HG03469 (cell line): ENCODE data around the gene ELL2.

Experiments used
- ATAC-seq: cut with Tn5 transposase; IDR thresholded peaks from one replicate; pipeline ENCODE4 v1.9.1; 2021; ENCODE audit warnings: mild to moderate bottlenecking, moderate library complexity, moderate number of reproducible peaks; ENCODE audit not compliant: unreplicated experiment

Gene ELL2

DNA sequence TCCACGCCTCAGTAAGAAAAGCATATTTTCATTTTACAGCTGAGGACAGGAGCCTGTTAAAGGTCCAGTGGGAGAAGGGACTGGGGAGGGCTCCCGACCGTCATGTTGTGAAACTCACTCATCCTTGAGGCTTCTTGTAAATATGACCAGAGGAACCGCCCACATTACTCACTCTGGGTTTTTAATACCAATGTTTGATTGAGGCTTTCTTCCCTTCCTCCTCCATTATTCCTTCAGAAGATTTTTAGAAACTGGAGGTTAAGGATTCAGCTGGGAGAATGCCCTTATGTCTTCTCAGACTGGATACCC, 77.7 kb downstream of the ELL2 start:
- peak; percentile 47 for ATAC-seq

DNA sequence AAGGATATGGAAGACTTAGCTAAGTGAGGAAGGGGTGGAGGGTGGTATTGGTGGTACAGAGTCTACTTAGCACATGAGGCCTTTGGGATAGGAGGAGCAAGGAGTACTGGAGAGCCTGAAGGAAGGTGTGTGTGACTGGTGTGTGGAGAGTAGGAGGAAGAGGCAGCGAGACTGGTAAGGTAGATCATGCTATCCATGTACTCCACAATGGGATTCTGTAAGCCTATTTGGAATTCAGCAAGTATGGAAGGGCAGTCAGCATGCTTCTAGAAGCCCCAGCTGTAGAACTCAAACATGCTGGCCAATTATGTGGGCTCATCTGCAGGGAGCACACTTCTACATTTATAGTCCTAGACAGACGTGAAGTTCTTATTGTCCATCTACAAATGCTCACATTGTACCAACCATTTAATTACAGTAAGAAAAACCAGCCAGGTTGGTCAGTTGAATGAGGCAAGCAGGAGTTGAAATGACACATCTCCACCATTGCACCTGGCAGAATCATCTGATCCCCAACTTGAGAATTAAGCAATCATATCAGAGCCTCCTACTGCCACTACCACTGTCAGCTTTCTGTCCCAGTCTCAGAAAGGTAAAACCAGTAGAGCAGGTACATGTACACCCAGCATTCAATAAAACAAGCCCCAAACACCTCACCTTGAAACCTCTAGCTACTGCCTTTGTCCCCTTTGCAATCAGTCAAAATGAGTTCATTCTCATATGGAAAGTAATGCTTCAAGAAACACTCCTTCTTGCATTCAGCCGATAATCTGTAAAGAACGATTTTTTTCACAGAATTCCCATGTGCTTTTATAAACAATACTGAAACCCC, 78.2 kb downstream of the ELL2 start:
- peak; percentile 41 for ATAC-seq

DNA sequence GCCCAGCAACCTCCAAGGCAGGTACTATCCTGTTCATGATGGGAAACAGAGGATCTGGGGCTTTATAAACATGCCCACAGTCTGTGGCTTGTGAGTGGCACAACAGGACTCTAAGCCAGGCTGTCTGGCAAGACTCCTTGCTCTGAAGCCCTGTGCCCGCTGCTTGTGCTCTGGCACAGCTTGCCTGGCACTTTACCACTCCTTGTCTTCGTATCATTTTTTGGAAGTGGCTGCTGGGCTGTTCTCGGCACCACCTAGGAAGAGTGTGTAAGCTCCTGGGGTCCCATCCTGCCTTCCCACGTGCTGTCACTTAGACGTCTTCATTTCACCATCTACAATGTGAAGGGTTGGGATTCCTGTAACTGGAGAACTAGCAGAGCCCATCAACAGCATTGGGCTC, 79.8 kb downstream of the ELL2 start:
- ATAC-seq, result no peak

DNA sequence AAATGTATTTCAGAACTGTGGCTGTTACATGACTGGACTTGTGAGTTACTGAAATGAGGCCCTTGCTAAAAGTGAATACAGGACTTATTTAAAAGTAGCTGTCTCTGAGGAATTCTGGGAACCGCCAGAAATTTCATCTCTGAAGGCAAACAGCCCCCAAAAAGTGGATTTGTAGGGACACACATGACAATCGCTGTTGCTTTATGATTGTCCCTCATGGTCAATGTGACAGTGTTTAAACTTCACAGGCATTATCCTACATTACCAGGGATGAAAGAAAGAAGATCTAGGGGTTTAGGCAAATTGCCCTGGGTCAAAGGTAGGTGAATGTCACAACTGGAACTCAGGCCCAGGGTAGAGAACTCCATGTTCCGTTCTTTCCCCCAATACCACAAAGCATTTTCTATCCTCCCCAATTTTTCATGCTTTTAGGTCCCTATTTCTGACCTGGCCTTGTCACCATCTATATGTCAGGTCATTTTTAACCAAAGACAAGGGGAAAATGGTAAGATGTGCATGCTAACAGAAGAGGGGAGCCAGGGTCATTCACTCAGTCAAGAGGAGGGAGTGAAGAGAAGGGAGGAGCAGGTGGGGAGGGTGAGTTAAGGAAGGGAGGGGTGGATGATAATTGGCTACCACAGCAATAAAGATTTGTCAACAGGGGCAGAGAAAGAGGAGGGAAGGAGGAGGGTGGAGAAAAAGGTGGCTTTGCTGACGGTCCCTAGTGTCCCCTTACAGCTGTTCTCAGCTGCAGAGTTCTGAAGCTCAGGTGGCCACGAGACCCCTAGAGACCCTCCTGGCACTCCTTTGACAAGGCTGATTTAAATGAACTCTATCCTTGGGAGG, 81.3 kb downstream of the ELL2 start:
- no peak for ATAC-seq

DNA sequence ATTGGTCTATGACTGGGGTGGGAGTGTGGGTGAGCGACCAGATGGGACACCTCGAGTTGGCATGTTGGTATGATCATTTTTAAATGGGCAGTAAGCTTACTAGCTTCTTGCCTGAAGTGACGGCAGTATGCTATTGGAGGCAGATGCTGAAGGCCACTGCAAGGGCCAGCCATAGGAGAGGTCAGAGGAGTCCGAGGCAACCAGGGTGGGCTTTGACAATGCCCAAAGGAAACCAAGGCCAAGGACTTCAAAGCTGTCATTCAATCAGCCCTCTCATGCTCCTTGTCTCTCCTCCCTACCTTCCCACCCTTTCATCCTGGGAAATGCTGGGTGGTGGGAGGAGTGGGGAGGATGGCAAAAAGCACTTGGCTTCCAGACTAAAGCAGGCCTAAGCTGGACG, 82.0 kb downstream of the ELL2 start:
- no peak for ATAC-seq

DNA sequence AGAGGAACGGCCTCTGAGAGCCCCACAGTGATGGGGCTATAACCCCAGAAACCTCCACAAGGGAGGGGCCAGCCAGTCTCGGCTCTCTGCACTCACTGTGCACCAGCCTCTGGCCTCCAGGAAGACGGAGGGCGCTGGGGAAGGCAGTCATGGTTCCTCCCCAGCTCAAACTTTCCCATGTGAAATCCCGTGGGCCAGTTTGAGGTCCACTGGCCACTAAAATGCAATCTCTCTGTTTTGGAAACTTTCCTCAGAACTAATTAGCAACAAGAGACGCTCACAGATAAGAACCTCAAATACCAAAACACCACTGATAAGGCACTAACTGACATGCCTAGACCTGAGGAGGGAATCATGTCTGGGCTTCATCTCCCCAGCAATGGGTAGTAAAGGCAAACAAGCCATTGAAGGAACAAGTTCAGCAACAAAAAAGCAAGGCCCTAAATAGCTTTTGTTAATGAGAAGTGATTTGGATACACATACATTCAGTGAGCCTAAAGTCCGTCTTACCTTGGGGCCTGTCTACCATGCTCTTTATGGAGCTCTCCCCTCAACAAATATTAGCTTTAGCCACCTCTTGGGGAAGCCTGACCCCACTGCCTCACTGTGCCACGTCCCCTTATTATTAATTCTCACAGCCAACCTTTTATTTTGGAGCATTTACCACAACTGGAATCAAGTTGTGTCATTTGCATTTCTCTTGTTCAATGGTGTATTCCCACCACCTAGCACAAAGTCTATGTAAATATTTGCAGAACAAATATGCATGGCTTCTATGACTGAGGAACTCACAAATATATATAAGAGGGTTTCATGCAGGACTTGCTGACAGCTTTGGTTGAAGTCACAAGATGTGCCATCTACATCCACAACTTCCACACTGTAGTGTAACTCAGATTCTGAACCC, 83.0 kb downstream of the ELL2 start:
- ATAC-seq, result no peak

DNA sequence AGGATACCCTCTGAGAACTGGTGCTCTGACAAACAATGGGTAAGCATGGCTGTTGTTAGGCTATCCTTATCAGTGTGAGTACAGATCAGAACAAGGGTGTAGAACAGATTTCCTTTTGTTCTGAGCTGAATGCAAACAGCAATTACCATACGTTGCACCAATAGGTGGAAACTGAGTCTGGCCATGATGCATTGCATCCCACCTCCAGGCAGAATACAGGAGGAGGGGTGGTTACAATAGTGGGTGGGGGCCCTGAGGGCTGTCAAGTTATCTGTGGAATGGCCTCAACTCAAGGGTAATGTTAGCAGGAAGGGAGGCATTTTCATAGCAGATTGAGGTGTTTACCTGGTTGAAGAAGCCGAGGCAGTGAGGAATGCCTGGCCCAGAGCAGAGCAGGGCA, 84.9 kb downstream of the ELL2 start:
- no peak for ATAC-seq

DNA sequence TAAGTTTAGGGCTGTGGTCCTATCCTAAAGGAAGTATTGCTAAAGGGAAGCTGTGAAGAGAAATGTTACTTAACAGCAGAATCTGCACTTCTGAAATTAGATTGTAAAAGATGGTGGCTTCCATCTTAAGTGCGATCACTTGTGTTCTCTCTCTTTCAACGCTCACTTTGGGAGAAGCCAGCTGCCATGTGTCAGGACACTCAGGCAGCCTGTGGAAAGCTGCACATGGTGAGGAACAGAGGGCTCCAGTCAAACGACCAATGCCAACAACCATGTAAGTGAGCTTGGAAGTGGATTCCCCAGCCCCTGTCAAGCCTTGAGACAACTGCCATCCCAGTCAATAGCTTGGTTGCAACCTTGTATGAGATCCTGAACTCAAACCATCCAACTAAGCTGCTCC, 87.4 kb downstream of the ELL2 start:
- ATAC-seq, result no peak

DNA sequence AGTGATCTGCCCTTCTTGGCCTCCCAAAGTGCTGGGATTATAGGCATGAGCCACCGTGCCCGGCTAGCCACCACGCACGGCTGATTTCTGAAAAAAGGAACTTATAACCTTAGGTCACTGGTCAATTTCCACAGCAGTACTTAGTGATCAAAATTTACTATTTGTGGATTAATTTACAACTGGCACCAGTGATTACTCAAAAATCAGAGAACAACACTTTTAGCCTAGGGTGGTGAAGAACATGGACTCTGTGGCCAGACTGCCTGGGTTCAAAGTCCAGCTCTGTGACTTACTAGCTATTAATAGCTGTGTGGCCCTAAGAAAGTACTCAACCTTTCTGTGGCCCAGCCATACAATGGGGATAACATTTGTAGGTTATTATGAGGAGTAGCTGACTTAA, 88.3 kb downstream of the ELL2 start:
- ATAC-seq, result no peak

DNA sequence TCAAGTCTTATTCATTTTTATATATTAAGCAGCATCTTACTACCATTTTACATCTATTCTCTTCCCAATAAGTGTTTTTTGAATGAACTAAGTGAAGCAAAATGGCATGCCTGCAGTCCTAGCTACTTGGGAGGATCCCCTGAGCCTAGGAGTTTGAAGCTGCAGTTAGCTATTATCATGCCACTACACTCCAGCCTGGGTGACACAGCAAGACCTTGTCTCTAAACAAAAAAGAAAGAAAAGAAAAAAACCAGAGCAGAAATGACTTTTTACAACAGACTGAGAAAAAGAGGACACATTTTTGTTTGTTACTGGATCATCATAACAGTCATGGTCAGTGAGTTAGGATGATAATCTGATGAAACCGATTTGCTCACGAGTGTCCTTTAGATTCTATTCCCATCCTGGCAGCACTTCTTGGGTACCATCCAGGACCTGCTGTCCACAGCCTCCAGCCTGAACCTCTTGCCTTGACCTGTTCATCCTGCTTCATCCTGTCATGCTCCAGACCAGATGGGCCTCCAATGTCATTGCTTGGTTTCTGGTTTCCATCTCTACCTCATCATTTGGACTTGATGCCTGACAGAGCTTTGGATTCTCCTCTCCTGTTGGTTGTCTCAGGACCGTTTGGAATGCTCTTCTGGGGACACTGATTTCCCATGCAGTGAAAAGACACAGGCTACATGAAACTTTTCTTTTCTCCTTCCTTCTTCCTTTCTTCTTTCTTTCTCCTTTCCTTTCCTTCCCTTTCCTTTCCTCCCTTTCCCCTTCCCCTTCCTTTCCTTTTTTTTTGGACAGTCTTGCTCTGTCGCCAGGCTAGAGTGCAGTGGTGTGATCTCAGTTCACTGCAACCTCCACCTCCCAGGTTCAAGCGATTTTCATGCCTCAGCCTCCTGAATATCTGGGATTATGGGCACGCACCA, 89.0 kb downstream of the ELL2 start:
- ATAC-seq, result no peak

DNA sequence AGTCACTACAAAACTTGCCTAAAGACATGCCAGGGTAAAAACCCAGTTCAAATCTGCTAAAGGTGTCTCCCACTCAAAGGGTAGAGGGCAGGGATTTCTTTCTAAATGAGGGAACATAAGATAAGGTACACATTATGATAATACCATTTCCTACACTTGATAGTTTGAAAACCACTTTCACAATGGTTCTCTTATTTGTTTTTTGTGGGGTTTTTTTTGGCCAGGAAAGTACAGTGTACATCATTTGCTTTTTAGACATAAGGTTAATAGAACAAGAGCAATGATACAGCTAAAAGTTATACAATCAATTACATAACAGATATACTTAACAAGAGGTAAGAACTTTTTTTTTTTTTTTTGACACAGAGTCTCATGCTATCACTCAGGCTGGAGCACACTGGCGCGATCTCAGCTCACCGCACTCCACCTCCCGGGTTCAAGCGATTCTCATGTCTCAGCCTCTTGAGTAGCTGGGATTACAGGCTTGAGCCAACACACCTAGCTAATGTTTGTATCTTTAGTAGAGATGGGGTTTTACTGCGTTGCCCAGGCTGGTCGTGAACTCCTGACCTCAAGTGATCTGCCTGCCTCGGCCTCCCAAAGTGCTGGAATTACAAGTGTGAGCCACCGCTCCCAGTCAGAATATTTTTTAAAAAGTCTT, 90.4 kb downstream of the ELL2 start:
- ATAC-seq, result no peak

DNA sequence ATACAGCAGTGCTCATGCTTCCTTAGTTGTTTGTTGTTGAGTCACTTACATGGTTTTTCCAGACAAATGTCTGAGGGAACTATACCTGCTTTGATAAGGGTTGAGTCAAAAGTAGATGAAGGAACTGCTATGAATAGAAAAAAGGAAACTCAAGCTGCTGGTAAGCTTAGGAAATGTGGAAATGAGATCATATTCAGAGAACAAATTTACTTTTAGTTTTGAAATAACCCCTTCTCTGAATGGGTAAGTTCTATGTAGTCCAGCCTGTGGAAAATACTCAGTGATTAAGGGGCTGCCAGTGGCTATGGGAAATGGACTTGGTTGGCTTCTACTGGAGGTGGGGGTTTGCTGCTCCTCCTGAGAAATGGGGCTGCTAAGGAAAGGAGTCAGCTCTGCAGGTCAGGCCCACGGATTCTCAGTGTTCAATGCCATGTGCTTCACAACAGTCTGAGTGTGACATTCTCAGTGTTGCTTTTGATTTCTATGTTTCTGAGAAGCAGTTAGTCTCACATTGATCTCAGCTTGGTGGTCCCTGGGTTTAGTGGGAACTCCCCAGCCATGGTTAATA, 91.5 kb downstream of the ELL2 start:
- peak; percentile 53 for ATAC-seq

DNA sequence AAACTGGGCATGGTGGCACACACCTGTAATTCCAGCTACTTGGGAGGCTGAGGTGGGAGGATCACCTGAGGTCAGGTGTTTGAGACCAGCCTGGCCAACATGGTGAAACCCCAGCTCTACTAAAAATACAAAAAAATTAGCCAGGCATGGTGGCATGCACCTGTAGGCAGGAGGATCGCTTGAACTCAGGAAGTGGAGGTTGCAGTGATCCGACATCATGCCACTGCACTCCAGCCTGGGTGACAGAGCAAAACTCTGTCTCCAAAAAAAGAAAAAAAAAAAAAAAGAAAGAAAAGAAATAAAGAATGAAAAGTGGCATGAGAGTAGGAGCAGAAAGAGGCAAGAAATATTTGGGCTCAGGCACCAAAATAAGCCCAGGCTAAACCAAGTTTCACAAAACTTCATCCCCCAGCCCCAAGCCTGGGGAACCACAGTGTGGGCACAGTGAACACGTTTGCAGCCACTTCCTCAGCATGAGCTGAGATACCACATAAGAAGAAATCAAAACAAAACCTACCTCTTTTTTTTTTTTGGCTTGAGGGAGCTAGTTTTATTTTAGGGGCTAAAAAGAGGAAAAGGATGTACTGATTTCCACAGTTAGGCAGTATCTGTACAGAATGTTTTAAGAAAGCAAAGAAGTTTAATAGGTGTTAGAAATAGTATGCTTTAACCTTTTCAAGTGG, 92.3 kb downstream of the ELL2 start:
- peak; percentile 40 for ATAC-seq

DNA sequence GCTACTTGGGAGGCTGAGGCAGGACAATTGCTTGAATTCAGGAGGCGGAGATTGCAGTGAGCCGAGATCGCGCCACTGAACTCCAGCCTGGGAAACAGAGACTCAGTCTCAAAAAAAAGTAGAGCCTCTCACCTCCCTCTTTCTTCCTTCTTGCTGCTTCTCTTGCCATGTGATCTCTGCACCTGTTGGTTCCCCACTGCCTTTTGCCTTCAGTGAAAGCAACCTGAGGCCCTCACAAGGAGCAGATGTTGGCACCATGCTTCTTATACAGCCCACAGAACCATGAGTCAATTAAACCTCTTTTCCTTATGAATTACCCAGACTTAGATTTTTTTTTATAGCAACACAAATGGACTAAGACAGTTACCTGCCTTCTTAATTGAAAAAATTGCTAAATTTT, 93.5 kb downstream of the ELL2 start:
- no peak for ATAC-seq

DNA sequence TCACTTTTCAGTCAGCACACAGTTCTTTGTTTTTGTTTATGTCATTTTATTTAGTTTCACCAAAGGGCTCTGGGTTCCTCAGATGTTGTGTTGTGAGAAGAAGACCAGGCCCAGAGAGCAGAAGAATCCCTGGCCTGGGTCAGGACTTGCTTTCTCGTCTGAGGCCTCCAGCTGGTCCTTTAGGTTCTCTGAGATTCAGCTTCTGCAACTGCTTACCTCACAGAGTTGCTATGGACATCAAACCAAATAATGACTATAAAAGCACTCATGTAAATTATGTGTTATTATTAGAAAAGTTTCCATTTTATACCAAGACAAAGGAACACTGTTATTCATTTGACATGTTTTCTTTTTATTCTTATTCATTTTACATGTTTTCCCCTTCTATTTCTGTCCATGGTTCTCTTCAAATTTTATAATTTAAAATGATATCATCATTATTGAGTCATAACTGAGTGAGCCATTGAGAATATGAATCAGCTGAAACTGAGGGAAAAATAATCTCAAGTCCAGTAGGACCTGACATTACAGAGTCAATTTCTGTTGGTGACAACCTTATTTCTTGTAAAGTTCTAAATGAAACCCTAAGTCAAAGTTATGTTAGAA, 95.1 kb downstream of the ELL2 start:
- no peak for ATAC-seq

DNA sequence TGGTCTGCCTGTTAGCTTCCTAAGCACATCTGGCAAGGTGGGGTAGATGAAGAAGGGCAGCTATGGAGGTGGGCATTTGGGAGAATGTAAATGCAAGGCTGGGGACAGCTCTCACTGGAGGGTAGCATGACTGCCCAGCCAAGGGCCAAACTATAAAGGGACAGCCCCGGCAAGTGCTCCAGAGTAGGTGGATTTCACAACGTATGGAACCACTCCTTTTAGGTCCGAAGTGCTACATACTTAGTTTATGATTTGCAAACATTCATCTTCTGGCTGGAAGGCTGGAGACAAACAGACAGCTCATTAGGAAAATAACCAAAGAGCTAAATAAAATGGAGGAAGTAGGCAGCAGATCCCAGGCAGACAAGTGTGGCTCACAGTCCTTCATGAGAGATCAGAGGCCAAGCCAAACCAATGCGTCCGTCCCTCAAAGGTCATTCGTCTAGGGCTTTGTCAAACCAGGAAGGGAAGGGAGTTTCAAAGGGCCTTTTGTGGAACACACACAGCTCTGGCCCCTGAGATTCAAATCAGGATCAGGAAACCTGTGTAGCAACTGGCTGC, 96.6 kb downstream of the ELL2 start:
- ATAC-seq, result no peak

DNA sequence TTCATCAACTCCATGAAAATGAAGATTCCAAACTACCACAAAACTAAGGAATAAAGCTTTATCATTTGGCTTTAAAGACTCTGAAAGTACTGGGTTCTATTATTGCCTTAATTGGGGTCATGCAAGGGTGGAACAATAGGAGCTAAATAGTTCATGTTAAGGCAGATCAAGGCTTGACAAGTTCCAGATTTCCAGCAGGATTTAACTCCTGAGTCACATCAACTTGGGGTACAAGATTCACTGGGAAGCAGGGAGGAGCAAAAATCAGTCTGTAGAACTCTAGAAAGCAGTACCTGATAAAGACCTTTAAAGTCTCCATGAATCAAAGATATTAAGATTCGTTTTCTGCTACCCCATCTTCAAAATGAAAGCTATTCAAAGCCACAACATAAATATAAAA, 97.2 kb downstream of the ELL2 start:
- no peak for ATAC-seq

DNA sequence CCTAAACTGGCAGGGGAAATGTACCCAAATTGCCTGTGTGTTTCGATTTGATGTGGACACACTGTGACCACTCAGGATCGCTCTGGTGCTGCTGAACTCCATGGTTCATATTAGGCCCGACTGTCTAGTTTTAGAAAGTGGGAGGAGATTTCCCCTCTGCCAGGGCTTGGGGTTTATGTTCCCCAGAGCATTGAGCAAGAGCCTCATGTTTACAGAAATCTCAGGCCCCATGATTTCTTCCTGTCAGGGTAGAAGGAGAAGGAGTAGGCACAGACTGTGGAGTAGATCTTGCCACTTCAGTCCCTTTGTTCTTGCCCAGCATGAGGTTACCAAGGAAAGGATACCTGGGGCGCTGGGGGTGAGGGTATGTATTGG, 98.3 kb downstream of the ELL2 start:
- ATAC-seq, result no peak
